SK-N-SH (cell line): ENCODE measurements around the gene CNTNAP2. TPM values are rescaled to one million over a fixed set of nuclear protein-coding genes. Genes with fewer than 3 reads are reported as not detected.

Experiments
- CTCF ChIA-PET: fragments of 300-600, 350-600 bp; formaldehyde crosslinking; extraction: SDS; loops from one replicate; lab custom pipeline; 2021; lab: Yijun Ruan, JAX
- POLR2A ChIA-PET: fragments of 350-600 bp; sonication (Branson Sonifier 250); formaldehyde crosslinking; extraction: SDS; loops from one replicate; lab custom pipeline; 2020; ENCODE audit warnings: antibody characterized with exemption, inconsistent platforms; lab: Yijun Ruan, JAX
- DNase-seq: peaks from one replicate; pipeline ENCODE4 v3.0.0; 2012
- H2AFZ ChIP-seq: fragments of 200-600 bp; sonication (generic); 2 replicates; pipeline ENCODE4 v1.8.1; 2016; ENCODE audit warnings: antibody characterized with exemption, mild to moderate bottlenecking, low read depth
- H3F3A ChIP-seq: fragments of 200-600 bp; sonication (generic); replicated peaks from 2 replicates; pipeline ENCODE3; 2016; ENCODE audit warnings: antibody characterized with exemption, mild to moderate bottlenecking; ENCODE audit not compliant: insufficient read depth
- H3K27ac ChIP-seq, 2 experiments: fragments of 200-500 bp in 1 of 2; fragments of 200-600 bp in 1 of 2; sonication (Bioruptor generic) in 1 of 2; sonication (generic), shearing (Covaris generic) in 1 of 2; 2 replicates each; pipeline versions ENCODE4 v1.5.1 to v1.6.1; 2014 to 2016; ENCODE audit warnings: low read depth in 2 of 2, inconsistent platforms in 1 of 2, low read length in 1 of 2, mild to moderate bottlenecking in 1 of 2, mixed read lengths in 1 of 2
- H3K27me3 ChIP-seq: fragments of 200-600 bp; sonication (generic), shearing (Covaris generic); 2 replicates; pipeline ENCODE4 v1.6.1; 2016; ENCODE audit warnings: mixed run types; ENCODE audit not compliant: insufficient read depth
- H3K36me3 ChIP-seq, 2 experiments: fragments of 200-500 bp in 1 of 2; fragments of 200-600 bp in 1 of 2; sonication (Bioruptor generic) in 1 of 2; sonication (generic) in 1 of 2; replicated peaks in 1 of 2; 2 replicates each; pipeline versions ENCODE3 to v1.5.1; 2014 to 2016; ENCODE audit warnings: low read length in 1 of 2, mild to moderate bottlenecking in 1 of 2; ENCODE audit not compliant: insufficient read depth in 2 of 2, control insufficient read depth in 1 of 2
- H3K4me1 ChIP-seq, 2 experiments: fragments of 200-500 bp in 1 of 2; fragments of 200-600 bp in 1 of 2; sonication (Bioruptor generic) in 1 of 2; sonication (generic), shearing (Covaris generic) in 1 of 2; 2 replicates each; pipeline versions ENCODE4 v1.5.1 to v1.6.1; 2014 to 2016; ENCODE audit warnings: low read depth in 1 of 2, low read length in 1 of 2, mixed run types in 1 of 2; ENCODE audit not compliant: insufficient read depth in 2 of 2, control insufficient read depth in 1 of 2
- H3K4me2 ChIP-seq: fragments of 200-600 bp; sonication (generic), shearing (Covaris generic); 2 replicates; pipeline ENCODE4 v1.6.1; 2017; ENCODE audit warnings: mixed run types
- H3K4me3 ChIP-seq, 2 experiments: fragments of 200-500 bp in 1 of 2; fragments of 200-600 bp in 1 of 2; sonication (Bioruptor generic) in 1 of 2; sonication (generic), shearing (Covaris generic) in 1 of 2; 2 replicates each; pipeline versions ENCODE4 v1.5.1 to v1.8.1; 2014 to 2016; ENCODE audit warnings: low read depth in 2 of 2, inconsistent platforms in 1 of 2, low read length in 1 of 2, mild to moderate bottlenecking in 1 of 2, mixed read lengths in 1 of 2, moderate library complexity in 1 of 2
- H3K79me2 ChIP-seq: fragments of 200-600 bp; sonication (generic); 2 replicates; pipeline ENCODE4 v1.8.1; 2017; ENCODE audit warnings: mild to moderate bottlenecking; ENCODE audit not compliant: insufficient read depth
- H3K9ac ChIP-seq: fragments of 200-600 bp; sonication (generic); 2 replicates; pipeline ENCODE4 v1.6.1; 2017; ENCODE audit warnings: mixed run types
- H3K9me2 ChIP-seq: fragments of 200-600 bp; sonication (generic); 2 replicates; pipeline ENCODE4 v1.6.1; 2017; ENCODE audit warnings: mixed run types
- H3K9me3 ChIP-seq: fragments of 200-600 bp; sonication (generic); 2 replicates; pipeline ENCODE4 v1.6.1; 2017; ENCODE audit warnings: mixed run types, mild to moderate bottlenecking, moderate library complexity
- H4K20me1 ChIP-seq: fragments of 200-600 bp; sonication (generic); 2 replicates; pipeline ENCODE4 v1.6.1; 2017; ENCODE audit warnings: mild to moderate bottlenecking, mixed run types; ENCODE audit not compliant: insufficient read depth
- EZH2phosphoT487 ChIP-seq: fragments of 200-600 bp; sonication (generic); IDR thresholded peaks from 2 replicates; pipeline ENCODE4 v1.6.1; 2017; ENCODE audit warnings: low read depth, mixed run types, mild to moderate bottlenecking, antibody characterized with exemption, moderate library complexity, borderline replicate concordance
- FOSL2 ChIP-seq: IDR thresholded peaks from 2 replicates; pipeline ENCODE4 v1.4.0; 2012; ENCODE audit warnings: low read depth, mild to moderate bottlenecking, moderate library complexity, borderline replicate concordance
- GABPA ChIP-seq: IDR thresholded peaks from 2 replicates; pipeline ENCODE4 v1.4.0; 2012; ENCODE audit warnings: low read depth, mild to moderate bottlenecking
- JUND ChIP-seq: IDR thresholded peaks from 2 replicates; pipeline ENCODE4 v1.4.0; 2012
- MEF2A ChIP-seq: IDR thresholded peaks from 2 replicates; pipeline ENCODE4 v1.4.0; 2012; ENCODE audit warnings: low read depth, borderline replicate concordance
- MXI1 ChIP-seq: IDR thresholded peaks from 2 replicates; pipeline ENCODE4 v1.6.1; 2012; ENCODE audit warnings: mild to moderate bottlenecking, low read depth, low read length, improper control_type of control experiment
- NRF1 ChIP-seq: IDR thresholded peaks from 2 replicates; pipeline ENCODE4 v1.6.1; 2012; ENCODE audit warnings: low read depth, mild to moderate bottlenecking, low read length
- RAD21 ChIP-seq: IDR thresholded peaks from 2 replicates; pipeline ENCODE4 v1.6.1; 2012; ENCODE audit warnings: mild to moderate bottlenecking, low read length
- RFX5 ChIP-seq: IDR thresholded peaks from 2 replicates; pipeline ENCODE4 v1.6.1; 2012; ENCODE audit warnings: mild to moderate bottlenecking, improper control_type of control experiment, low read length
- YY1 ChIP-seq: IDR thresholded peaks from 2 replicates; pipeline ENCODE4 v1.4.0; 2012; ENCODE audit warnings: low read depth, mild to moderate bottlenecking
- WGBS: methylation state at CpG from one replicate; pipeline ENCODE4 v1.1.6; 2017; ENCODE audit warnings: low lambda C conversion rate; 5-methylcytosine and 5-hydroxymethylcytosine counted together
- polyA plus RNA-seq, 3 experiments: library from polyadenylated mRNA; depleted of rRNA; stranded (reverse); fragments of >200 nt; gene quantifications; 2 replicates each; pipeline ENCODE4 v1.2.3, GENCODE V29; 2012
- TF ChIP-seq, protein P1 (sequence below): IDR thresholded peaks from 2 replicates; pipeline ENCODE4 v1.6.1; 2012; ENCODE audit warnings: mild to moderate bottlenecking, low read depth, low read length, moderate library complexity
- TF ChIP-seq, protein P2 (sequence below): IDR thresholded peaks from 2 replicates; pipeline ENCODE4 v1.4.0; 2012; ENCODE audit warnings: low read depth, borderline replicate concordance
- TF ChIP-seq, protein P3 (sequence below): fragments of 150-350 bp; IDR thresholded peaks from 2 replicates; pipeline ENCODE4 v1.6.1; 2017; ENCODE audit warnings: antibody characterized with exemption, low read length, low read depth, borderline replicate concordance
- TF ChIP-seq, protein P4 (sequence below): IDR thresholded peaks from 2 replicates; pipeline ENCODE4 v1.4.0; 2012; ENCODE audit warnings: low read depth, borderline replicate concordance

The CNTNAP2 gene
- polyA plus RNA-seq, 1 of the 3 experiments (the other 2 are of a cell fraction), result 3.4 TPM

DNA sequence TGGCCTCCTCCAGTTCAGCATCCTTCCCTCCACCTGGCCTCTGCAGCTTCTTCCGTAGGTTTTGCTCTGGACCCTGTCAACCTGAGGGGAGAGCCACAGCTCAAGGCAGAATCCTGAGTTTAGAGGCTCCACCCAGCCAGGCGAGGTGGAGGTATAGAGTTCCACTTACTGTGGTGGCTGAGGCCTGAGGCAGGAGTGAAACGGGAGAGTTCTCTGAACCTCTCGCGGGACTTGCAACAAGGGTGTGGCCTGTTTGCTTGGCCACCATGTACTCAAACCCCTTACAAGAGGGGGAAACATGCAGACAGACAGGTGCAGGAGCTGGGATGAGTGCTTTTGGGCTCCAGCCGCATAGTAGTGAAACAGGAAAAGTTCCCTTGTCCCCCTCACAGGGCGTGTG lies 2320.0 kb downstream of the CNTNAP2 start:
- Histone ChIP-seq H3K79me2 (no peaks in the 10 kb centered on the region), H3K27ac (no peak overlapping the region), H3K4me2 (no peak overlapping the region), H3K9me2 (no peaks in the 10 kb centered on the region), H3K4me3 (no peak overlapping the region), H3K36me3 (no peaks in the 10 kb centered on the region), H3K4me1 (peaks cover 6 to 21% of the 10 kb centered on the region in 2 experiments; a peak in 2 of 4 replicates), H3K9me3 (no peaks in the 10 kb centered on the region), H3F3A (peaks cover 17% of the 10 kb centered on the region), H3K27me3 (no peaks in the 10 kb centered on the region), H2AFZ (no peak overlapping the region), H4K20me1 (no peaks in the 10 kb centered on the region; the same call in 1 of the 2 replicates), H3K9ac (no peak overlapping the region)
- CTCF ChIA-PET, result no interaction called here
- POLR2A ChIA-PET, result no interaction called here
- TF ChIP-seq MXI1, result no peak
- TF ChIP-seq FOSL2, result no peak
- TF ChIP-seq, protein P1, sequence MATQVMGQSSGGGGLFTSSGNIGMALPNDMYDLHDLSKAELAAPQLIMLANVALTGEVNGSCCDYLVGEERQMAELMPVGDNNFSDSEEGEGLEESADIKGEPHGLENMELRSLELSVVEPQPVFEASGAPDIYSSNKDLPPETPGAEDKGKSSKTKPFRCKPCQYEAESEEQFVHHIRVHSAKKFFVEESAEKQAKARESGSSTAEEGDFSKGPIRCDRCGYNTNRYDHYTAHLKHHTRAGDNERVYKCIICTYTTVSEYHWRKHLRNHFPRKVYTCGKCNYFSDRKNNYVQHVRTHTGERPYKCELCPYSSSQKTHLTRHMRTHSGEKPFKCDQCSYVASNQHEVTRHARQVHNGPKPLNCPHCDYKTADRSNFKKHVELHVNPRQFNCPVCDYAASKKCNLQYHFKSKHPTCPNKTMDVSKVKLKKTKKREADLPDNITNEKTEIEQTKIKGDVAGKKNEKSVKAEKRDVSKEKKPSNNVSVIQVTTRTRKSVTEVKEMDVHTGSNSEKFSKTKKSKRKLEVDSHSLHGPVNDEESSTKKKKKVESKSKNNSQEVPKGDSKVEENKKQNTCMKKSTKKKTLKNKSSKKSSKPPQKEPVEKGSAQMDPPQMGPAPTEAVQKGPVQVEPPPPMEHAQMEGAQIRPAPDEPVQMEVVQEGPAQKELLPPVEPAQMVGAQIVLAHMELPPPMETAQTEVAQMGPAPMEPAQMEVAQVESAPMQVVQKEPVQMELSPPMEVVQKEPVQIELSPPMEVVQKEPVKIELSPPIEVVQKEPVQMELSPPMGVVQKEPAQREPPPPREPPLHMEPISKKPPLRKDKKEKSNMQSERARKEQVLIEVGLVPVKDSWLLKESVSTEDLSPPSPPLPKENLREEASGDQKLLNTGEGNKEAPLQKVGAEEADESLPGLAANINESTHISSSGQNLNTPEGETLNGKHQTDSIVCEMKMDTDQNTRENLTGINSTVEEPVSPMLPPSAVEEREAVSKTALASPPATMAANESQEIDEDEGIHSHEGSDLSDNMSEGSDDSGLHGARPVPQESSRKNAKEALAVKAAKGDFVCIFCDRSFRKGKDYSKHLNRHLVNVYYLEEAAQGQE, result no peak
- TF ChIP-seq, protein P2, sequence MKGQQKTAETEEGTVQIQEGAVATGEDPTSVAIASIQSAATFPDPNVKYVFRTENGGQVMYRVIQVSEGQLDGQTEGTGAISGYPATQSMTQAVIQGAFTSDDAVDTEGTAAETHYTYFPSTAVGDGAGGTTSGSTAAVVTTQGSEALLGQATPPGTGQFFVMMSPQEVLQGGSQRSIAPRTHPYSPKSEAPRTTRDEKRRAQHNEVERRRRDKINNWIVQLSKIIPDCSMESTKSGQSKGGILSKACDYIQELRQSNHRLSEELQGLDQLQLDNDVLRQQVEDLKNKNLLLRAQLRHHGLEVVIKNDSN, result no peak
- no peak for TF ChIP-seq RFX5
- TF ChIP-seq, protein P3, sequence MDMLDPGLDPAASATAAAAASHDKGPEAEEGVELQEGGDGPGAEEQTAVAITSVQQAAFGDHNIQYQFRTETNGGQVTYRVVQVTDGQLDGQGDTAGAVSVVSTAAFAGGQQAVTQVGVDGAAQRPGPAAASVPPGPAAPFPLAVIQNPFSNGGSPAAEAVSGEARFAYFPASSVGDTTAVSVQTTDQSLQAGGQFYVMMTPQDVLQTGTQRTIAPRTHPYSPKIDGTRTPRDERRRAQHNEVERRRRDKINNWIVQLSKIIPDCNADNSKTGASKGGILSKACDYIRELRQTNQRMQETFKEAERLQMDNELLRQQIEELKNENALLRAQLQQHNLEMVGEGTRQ, result no peak
- no peak for DNase-seq
- 96% methylated on average over 6 of the region's 7 CpGs for WGBS

DNA sequence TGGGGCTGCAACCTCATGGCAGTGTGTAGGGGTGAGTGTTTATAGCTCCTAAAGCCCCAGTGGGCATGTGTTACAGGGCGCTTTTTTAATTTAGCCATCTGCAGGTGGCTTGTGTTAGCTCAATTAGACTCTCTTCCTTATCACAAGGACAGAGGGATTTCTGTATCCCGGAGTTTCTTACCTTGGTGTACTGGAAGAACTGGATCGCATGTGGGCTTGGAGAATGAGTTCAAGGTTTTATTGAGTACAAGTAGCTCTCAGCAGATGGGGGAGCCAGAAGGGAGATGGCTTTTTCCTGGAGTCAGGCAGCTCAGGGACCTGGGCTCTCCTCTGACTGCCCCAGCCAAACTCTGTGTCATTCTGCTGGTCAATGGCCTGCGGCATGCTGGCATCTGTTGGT lies 2320.4 kb downstream of the CNTNAP2 start:
- ChIA-PET POLR2A (no interaction called here), CTCF (no interaction called here)
- Histone ChIP-seq H3K4me1 (peaks cover 6 to 21% of the 10 kb centered on the region in 2 experiments; a peak in 2 of 4 replicates), H3K27me3 (no peaks in the 10 kb centered on the region), H3F3A (peaks cover 17% of the 10 kb centered on the region), H3K79me2 (no peaks in the 10 kb centered on the region), H4K20me1 (no peaks in the 10 kb centered on the region; the same call in 1 of the 2 replicates), H3K9me2 (no peaks in the 10 kb centered on the region), H3K4me2 (no peak overlapping the region), H3K9me3 (no peaks in the 10 kb centered on the region), H2AFZ (no peak overlapping the region), H3K9ac (no peak overlapping the region), H3K4me3 (no peak overlapping the region), H3K27ac (no peak overlapping the region), H3K36me3 (no peaks in the 10 kb centered on the region)
- no peak for DNase-seq
- WGBS, result 93% methylated on average over 4 of the region's 4 CpGs
- TF ChIP-seq GABPA (no peak), YY1 (no peak), RAD21 (no peak), JUND (no peak), MEF2A (no peak), EZH2phosphoT487 (no peak), NRF1 (no peak)
- TF ChIP-seq, protein P4, sequence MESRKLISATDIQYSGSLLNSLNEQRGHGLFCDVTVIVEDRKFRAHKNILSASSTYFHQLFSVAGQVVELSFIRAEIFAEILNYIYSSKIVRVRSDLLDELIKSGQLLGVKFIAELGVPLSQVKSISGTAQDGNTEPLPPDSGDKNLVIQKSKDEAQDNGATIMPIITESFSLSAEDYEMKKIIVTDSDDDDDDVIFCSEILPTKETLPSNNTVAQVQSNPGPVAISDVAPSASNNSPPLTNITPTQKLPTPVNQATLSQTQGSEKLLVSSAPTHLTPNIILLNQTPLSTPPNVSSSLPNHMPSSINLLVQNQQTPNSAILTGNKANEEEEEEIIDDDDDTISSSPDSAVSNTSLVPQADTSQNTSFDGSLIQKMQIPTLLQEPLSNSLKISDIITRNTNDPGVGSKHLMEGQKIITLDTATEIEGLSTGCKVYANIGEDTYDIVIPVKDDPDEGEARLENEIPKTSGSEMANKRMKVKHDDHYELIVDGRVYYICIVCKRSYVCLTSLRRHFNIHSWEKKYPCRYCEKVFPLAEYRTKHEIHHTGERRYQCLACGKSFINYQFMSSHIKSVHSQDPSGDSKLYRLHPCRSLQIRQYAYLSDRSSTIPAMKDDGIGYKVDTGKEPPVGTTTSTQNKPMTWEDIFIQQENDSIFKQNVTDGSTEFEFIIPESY, result no peak
